K562 (cell line): ENCODE measurements around the gene CIB1. TPM values are rescaled to one million over a fixed set of nuclear protein-coding genes. Genes with fewer than 3 reads are reported as not detected.

ENCODE experiments used
- ATAC-seq: fragments of 200-7000 bp; cut with Tn5 transposase; 3 replicates; pipeline ENCODE4 v1.9.1; 2020; ENCODE audit warnings: moderate library complexity
- BruUV-seq: library from RNA; stranded (reverse); fragments of 400-500 nt; replicated peaks from 2 replicates; lab custom pipeline; 2021; lab: Mats Ljungman, UMichigan
- CTCF ChIA-PET: fragments of 300-600 bp; formaldehyde crosslinking; extraction: SDS; loops from one replicate; lab custom pipeline; 2021; ENCODE audit warnings: low intra/inter-chr PET ratio; lab: Yijun Ruan, JAX
- POLR2A ChIA-PET: fragments of 300-600, 350-650 bp; sonication (Branson Sonifier 250); formaldehyde crosslinking; extraction: SDS; loops from one replicate; lab custom pipeline; 2021; ENCODE audit warnings: antibody characterized with exemption, inconsistent platforms; lab: Yijun Ruan, JAX
- DNase-seq, 4 experiments: peaks; one replicate each; pipeline versions ENCODE4 v3.0.0 to v3.0.0-alpha.2; 2011 to 2018; ENCODE audit warnings: low spot score in 3 of 4, mixed read lengths in 3 of 4; ENCODE audit errors: extremely low read depth in 1 of 4
- FAIRE-seq: peaks from 2 replicates; lab custom pipeline; 2011; peaks lifted over from hg19 to GRCh38; lab: Jason Lieb, UNC
- H2AFZ ChIP-seq: 2 replicates; pipeline ENCODE4 v1.6.0; 2011; ENCODE audit warnings: low read depth, low read length, control low read depth, inconsistent platforms
- H3K27ac ChIP-seq: fragments of 200-600 bp; 3 replicates; pipeline ENCODE4 v1.8.0; 2011; ENCODE audit warnings: low read depth, mild to moderate bottlenecking, control low read depth, inconsistent platforms, low read length, moderate library complexity, mixed read lengths; ENCODE audit errors: extremely low read depth
- H3K27me3 ChIP-seq, 2 experiments: fragments of 300-600 bp in 1 of 2; 2 replicates in 1 of 2; 3 replicates in 1 of 2; pipeline versions ENCODE4 v1.6.0 to v1.8.0; 2011; ENCODE audit warnings: inconsistent platforms in 2 of 2, low read length in 2 of 2, mild to moderate bottlenecking in 1 of 2, mixed read lengths in 1 of 2, moderate library complexity in 1 of 2; ENCODE audit not compliant: control insufficient read depth in 2 of 2, insufficient read depth in 2 of 2
- H3K36me3 ChIP-seq: fragments of 300-600 bp; 3 replicates; pipeline ENCODE4 v1.8.0; 2011; ENCODE audit warnings: mild to moderate bottlenecking, low read length, inconsistent platforms; ENCODE audit not compliant: control insufficient read depth, insufficient read depth
- H3K4me1 ChIP-seq, 2 experiments: fragments of 200-600 bp in 1 of 2; replicated peaks in 1 of 2; 2 replicates in 1 of 2; 3 replicates in 1 of 2; pipeline versions ENCODE4 v1.5.1 to v1.8.0; 2011; ENCODE audit warnings: inconsistent platforms in 2 of 2, low read length in 2 of 2, mild to moderate bottlenecking in 1 of 2, mixed read lengths in 1 of 2, moderate library complexity in 1 of 2; ENCODE audit not compliant: control insufficient read depth in 2 of 2, insufficient read depth in 2 of 2
- H3K4me2 ChIP-seq: 2 replicates; pipeline ENCODE4 v1.6.1; 2011; ENCODE audit warnings: low read length, control low read depth, inconsistent platforms, mixed read lengths; ENCODE audit not compliant: insufficient read depth
- H3K4me3 ChIP-seq: fragments of 200-600 bp; sonication (generic), shearing (Covaris generic); 2 replicates; pipeline ENCODE4 v1.5.1; 2016; ENCODE audit warnings: control low read depth, inconsistent platforms
- H3K79me2 ChIP-seq: fragments of 200-600 bp; 3 replicates; pipeline ENCODE4 v1.8.0; 2011; ENCODE audit warnings: low read length, inconsistent platforms; ENCODE audit not compliant: control insufficient read depth, insufficient read depth
- H3K9ac ChIP-seq, 2 experiments: 2 replicates each; pipeline versions ENCODE4 v1.6.0 to v1.6.1; 2011; ENCODE audit warnings: low read depth in 2 of 2, low read length in 2 of 2, control low read depth in 1 of 2, inconsistent platforms in 1 of 2, mild to moderate bottlenecking in 1 of 2, mixed read lengths in 1 of 2; ENCODE audit not compliant: insufficient read depth in 1 of 2
- H3K9me1 ChIP-seq: one replicate; pipeline ENCODE4 v1.6.0; 2011; ENCODE audit warnings: inconsistent platforms, mild to moderate bottlenecking, low read length, moderate library complexity; ENCODE audit not compliant: control insufficient read depth, insufficient read depth
- H3K9me3 ChIP-seq: replicated peaks from 2 replicates; pipeline ENCODE4 v1.5.1; 2011; ENCODE audit warnings: low read depth, low read length, inconsistent platforms; ENCODE audit not compliant: control insufficient read depth, insufficient read depth
- H4K20me1 ChIP-seq: replicated peaks from 2 replicates; pipeline ENCODE4 v1.6.1; 2011; ENCODE audit warnings: low read length, inconsistent platforms, mixed read lengths; ENCODE audit not compliant: control insufficient read depth, insufficient read depth
- ARHGAP35 ChIP-seq: fragments of 450-650 bp; IDR thresholded peaks from 2 replicates; pipeline ENCODE4 v1.6.1; 2018; ENCODE audit not compliant: partially characterized antibody
- CBX8 ChIP-seq: fragments of 200-600 bp; sonication (generic); IDR thresholded peaks from 2 replicates; pipeline ENCODE4 v1.6.1; 2012; ENCODE audit warnings: borderline replicate concordance, mixed run types, low read depth, mild to moderate bottlenecking, moderate library complexity, mixed read lengths, low read length, control low read depth, inconsistent platforms; ENCODE audit not compliant: poor library complexity, severe bottlenecking; ENCODE audit errors: extremely low read depth
- KDM1A ChIP-seq, 2 experiments: fragments of 450-650 bp; IDR thresholded peaks; 2 replicates each; pipeline ENCODE4 v1.6.1; 2016; ENCODE audit warnings: mild to moderate bottlenecking in 2 of 2
- PPARD ChIP-seq: fragments of 250-450 bp; sonication (Bioruptor Pico); IDR thresholded peaks from 2 replicates; pipeline ENCODE4 v1.8.0; 2022; ENCODE audit warnings: inconsistent platforms, mild to moderate bottlenecking, moderate library complexity
- PTRF ChIP-seq: fragments of 450-650 bp; IDR thresholded peaks from 2 replicates; pipeline ENCODE4 v1.6.1; 2016; ENCODE audit warnings: mild to moderate bottlenecking, missing genetic modification characterization, missing compliant biosample characterization
- RBM39 ChIP-seq: fragments of 200-400 bp; formaldehyde crosslinking; optimal IDR thresholded peaks from 2 replicates; pipeline ENCODE3; 2018; ENCODE audit warnings: low read depth, low read length
- SMAD1 ChIP-seq: fragments of 150-350 bp; IDR thresholded peaks from 2 replicates; pipeline ENCODE4 v1.6.1; 2014; ENCODE audit warnings: low read length, low read depth; ENCODE audit not compliant: partially characterized antibody
- SRSF1 ChIP-seq: fragments of 200-400 bp; formaldehyde crosslinking; IDR thresholded peaks from 2 replicates; pipeline ENCODE4 v1.6.1; 2017; ENCODE audit warnings: mild to moderate bottlenecking, low read depth, low read length, moderate library complexity
- XRCC5 ChIP-seq: fragments of 200-400 bp; formaldehyde crosslinking; IDR thresholded peaks from 2 replicates; pipeline ENCODE4 v1.6.1; 2017; ENCODE audit warnings: low read depth, mild to moderate bottlenecking, low read length
- ZNF23 ChIP-seq: fragments of 250-450 bp; sonication (Bioruptor Pico); IDR thresholded peaks from 2 replicates; pipeline ENCODE4 v1.4.0; 2020; ENCODE audit warnings: mild to moderate bottlenecking
- ZNF280A ChIP-seq: fragments of 450-650 bp; IDR thresholded peaks from 2 replicates; pipeline ENCODE4 v1.6.1; 2018; ENCODE audit warnings: mild to moderate bottlenecking, low read depth; ENCODE audit not compliant: partially characterized antibody
- ZNF316 ChIP-seq: fragments of 450-650 bp; IDR thresholded peaks from 2 replicates; pipeline ENCODE4 v1.6.1; 2016
- ZNF354B ChIP-seq: fragments of 250-450 bp; sonication (Bioruptor Pico); IDR thresholded peaks from 2 replicates; pipeline ENCODE4 v1.4.0; 2020
- ZNF740 ChIP-seq, 3 experiments: fragments of 200-800 bp in 1 of 3; sonication (Bioruptor generic) in 1 of 3; sonication (generic) in 1 of 3; formaldehyde crosslinking in 1 of 3; IDR thresholded peaks; 2 replicates each; pipeline versions ENCODE4 v1.6.1 to v1.8.0; 2016 to 2022; ENCODE audit warnings: mild to moderate bottlenecking in 2 of 3, missing compliant biosample characterization in 2 of 3, missing genetic modification characterization in 2 of 3, missing genetic modification reagents in 1 of 3
- WGBS: fragments of 100-300 bp; shearing (Covaris generic); methylation state at CpG from one replicate; pipeline ENCODE4 v1.1.6; 2016; ENCODE audit warnings: low coverage, mixed read lengths; ENCODE audit not compliant: insufficient coverage; ENCODE audit errors: missing lambda C conversion rate; 5-methylcytosine and 5-hydroxymethylcytosine counted together
- in situ Hi-C: fragments of 300-500 bp; cut with MboI; formaldehyde crosslinking; loops from 4 replicates; pipeline ENCODE4 v1.15.0; 2018; ENCODE audit warnings: inconsistent platforms, mixed read lengths
- intact Hi-C: fragments of 100-400 bp; cut with micrococcal nuclease; formaldehyde crosslinking; loops from 2 replicates; pipeline ENCODE4 v1.14.2; 2022
- polyA plus RNA-seq, 8 experiments: library from polyadenylated mRNA; depleted of rRNA in 4 of 8; stranded (reverse) in 5 of 8; unstranded in 3 of 8; fragments of >200 nt; fragmentation: Nextera tagmentation in 2 of 8; fragmentation: Illumina TruSeq in 1 of 8; extraction: Ambion mirVana in 2 of 8; extraction: Trizol in 1 of 8; gene quantifications; 2 replicates each; pipeline versions ENCODE4 v1.2.1 to v1.2.3, GENCODE V29; 2011 to 2014; ENCODE audit warnings: inconsistent platforms in 1 of 8, missing spikeins in 1 of 8
- total RNA-seq, 7 experiments: library from RNA; depleted of rRNA in 6 of 7; stranded (reverse); fragments of >200 nt in 6 of 7; fragmentation: Illumina TruSeq in 2 of 7; extraction: Trizol in 2 of 7; gene quantifications; 2 replicates each; pipeline versions ENCODE4 v1.2.1 to v1.2.3, GENCODE V29; 2011 to 2021; ENCODE audit warnings: low replicate concordance in 1 of 7

Gene CIB1
- total and polyA plus RNA-seq, 9 of the 15 experiments (the other 6 are each of a cell fraction or from before 2014, with no cell fraction given) = 14.9 to 136 (median 64.5) TPM

- in situ Hi-C loops = no loop called here
- WGBS = 53% methylated on average over 8 of the region's 8 CpGs
- no TSS peak for BruUV-seq
- Histone ChIP-seq H3K79me2 (peaks cover 74% of the 10 kb centered on the region), H4K20me1 (0 out of 2 replicates have a peak, but pooled peaks cover 4% of the 10 kb centered on the region), H3K4me2 (peak overlapping the region; percentile 77), H3K4me3 (peak overlapping the region; percentile 14; the same call in 1 of the 2 replicates), H3K27me3 (no peaks in the 10 kb centered on the region), H3K9me3 (no peaks in the 10 kb centered on the region), H3K9ac (peak overlapping the region; percentile 30 to 66; a peak in 3 of 4 replicates), H3K36me3 (peaks cover 20% of the 10 kb centered on the region; the same call in 2 of the 3 replicates)
- FAIRE-seq (peak; percentile 23), ATAC-seq (no peak)
- POLR2A ChIA-PET = interaction anchor here (0.5 to 1.2 kb wide), 3 partner anchors 13 to 303 kb away, joined by 3 to 6 read pairs (median 3); partner anchors contain the start of gene SEMA4B
- TF ChIP-seq ZNF316 = no peak
- TF ChIP-seq SMAD1 = no peak
- no peak for TF ChIP-seq ZNF740 (CRISPR knock-in tag; IDR thresholded peaks at IDR 0.05)
- no peak for TF ChIP-seq ZNF740 (tag; IDR thresholded peaks at IDR 0.05)
- TF ChIP-seq PTRF (tag) = no peak
- TF ChIP-seq SRSF1 = no peak
- no peak for TF ChIP-seq ZNF280A
- no peak for TF ChIP-seq ARHGAP35
- TF ChIP-seq XRCC5 = no peak
- TF ChIP-seq CBX8 = no peak
- no peak for TF ChIP-seq ZNF23
- TF ChIP-seq ZNF354B (CRISPR knock-in tag) = no peak
- no peak for TF ChIP-seq RBM39
- no peak for TF ChIP-seq KDM1A (IDR thresholded peaks at IDR 0.05)
- no peak for TF ChIP-seq PPARD
- TF ChIP-seq, all 486 proteins: peak for 0
- no peak overlapping the region for H2AFZ ChIP-seq
- H3K9me1 ChIP-seq = no peaks in the 10 kb centered on the region
- peaks cover 57 to 65% of the 10 kb centered on the region in 2 experiments for H3K4me1 ChIP-seq
- CTCF ChIA-PET = no interaction called here
- intact Hi-C loops = no loop called here
- no peak for DNase-seq
- peak overlapping the region; percentile 44; the same call in 2 of the 3 replicates for H3K27ac ChIP-seq
Measured at GRCh38 chr15:90187257-90187868, 46.4 kb downstream of the CIB1 start.
